Dedifferentiated amniotic fluid mesenchymal stem cell (primary cell): ENCODE data around the gene NNMT.

Experiments
- DNase-seq: peaks from one replicate; pipeline ENCODE4 v3.0.0-alpha.2; 2016; ENCODE audit errors: extremely low spot score

Gene NNMT

DNA sequence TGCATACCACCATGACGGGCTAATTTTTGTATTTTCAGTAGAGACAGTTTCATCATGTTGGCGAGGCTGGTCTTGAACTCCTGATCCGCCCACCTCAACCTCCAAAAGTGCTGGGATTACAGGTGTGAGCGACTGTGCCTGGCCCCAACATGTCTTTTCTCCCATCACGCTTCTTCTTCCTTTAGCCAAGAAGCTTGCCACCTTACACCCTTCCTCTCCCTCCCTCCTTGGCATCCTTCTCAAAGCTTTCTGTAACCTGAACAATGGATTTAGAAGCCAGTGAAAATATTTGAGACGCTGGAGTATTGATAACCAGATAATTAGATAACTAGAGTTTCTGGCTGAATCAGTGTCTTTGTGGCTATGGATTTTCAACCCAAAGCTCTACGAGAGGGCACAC lies 11.3 kb upstream of the NNMT start:
- no peak for DNase-seq

DNA sequence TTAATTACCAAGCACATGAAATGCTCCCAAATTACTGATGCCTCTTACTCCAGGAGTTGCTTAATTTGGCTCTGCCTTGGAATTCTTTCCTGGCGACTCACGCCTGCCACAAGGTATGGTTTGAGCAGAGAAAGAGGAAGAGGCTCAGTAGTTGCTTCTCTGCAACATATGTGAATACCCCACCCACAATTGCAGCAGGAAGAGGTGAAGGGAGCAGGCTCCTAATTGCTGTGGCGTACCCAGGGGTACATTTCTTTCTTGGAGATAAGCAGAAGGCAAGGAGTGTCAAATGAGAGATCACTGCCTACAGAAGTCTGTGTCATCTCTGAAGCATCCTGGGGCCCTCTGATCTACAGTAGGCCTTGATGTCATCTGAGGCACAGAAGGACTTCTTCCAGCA lies 10.6 kb upstream of the NNMT start:
- no peak for DNase-seq

DNA sequence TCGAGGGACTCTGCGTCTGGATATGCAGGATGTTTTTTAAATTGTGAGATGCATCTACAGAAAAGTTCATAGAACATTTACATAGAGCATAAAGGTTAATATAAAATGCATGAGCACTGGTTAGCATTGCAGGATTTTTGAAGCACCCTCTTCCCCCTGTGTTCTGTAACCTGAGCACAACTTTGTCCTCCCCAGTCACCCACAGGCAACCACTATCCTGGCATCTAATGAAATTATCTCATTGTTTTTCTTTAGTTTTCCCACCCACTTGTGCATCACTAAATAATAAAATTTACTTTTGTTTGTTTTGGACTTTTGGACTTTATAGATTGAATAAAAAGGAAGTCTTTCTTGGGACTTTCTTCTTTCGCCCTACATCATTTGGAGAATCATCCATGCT lies 10.0 kb upstream of the NNMT start:
- DNase-seq = no peak

DNA sequence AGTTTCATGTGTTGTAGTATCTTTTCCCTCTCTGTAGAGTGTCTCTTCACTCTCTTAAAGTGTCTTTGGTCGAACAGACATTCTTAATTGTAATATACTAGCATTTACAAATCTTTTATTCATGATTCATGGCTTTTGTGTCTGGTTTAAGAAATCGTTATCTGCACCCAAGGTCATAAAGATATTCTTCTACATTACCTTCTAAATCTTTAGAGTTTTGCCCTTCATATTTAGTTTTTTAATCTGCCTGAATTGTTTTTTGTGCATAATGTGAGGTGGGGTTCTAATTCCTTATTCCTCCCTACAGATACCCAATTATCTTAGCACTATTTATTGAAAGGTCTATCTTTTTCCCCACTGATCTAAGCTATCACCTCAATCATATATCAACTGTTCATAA lies 9.0 kb upstream of the NNMT start:
- no peak for DNase-seq

DNA sequence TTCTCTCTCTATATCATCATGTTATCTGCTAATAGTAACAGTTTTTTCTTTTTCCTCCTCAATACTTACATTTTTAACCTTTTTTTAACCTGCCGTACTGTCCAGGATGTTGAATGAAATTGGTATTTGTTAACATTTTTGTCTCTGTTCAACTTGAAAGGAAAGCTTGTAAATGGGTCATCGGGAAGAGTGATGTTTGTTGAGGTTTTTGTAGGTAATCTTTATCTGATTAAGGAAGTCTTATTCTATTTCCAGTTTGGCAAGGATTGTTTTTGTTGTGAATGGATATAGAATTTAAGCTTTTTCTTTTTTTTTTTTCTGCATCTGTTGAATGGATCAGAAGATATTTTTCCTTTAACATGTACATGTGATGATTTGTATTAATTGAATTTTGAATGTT lies 8.1 kb upstream of the NNMT start:
- no peak for DNase-seq

DNA sequence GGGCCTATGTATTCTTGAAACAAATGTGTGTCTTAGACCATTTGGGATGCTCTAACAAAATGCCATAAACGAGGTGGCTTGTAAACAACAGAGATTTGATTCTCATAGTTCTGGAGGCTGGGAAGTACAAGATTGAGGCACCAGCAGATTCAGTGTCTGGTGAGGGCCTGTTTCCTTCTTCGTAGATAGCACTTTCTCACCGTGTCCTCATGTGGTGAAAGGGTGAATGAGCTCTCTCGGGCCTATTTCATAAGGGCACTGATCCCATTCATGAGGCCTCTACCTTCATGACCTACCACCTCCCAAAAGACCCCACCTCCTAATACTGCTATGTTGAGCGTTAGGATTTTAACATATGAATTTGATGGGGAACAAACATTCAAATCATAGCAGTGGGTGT lies 6.4 kb upstream of the NNMT start:
- DNase-seq = no peak

DNA sequence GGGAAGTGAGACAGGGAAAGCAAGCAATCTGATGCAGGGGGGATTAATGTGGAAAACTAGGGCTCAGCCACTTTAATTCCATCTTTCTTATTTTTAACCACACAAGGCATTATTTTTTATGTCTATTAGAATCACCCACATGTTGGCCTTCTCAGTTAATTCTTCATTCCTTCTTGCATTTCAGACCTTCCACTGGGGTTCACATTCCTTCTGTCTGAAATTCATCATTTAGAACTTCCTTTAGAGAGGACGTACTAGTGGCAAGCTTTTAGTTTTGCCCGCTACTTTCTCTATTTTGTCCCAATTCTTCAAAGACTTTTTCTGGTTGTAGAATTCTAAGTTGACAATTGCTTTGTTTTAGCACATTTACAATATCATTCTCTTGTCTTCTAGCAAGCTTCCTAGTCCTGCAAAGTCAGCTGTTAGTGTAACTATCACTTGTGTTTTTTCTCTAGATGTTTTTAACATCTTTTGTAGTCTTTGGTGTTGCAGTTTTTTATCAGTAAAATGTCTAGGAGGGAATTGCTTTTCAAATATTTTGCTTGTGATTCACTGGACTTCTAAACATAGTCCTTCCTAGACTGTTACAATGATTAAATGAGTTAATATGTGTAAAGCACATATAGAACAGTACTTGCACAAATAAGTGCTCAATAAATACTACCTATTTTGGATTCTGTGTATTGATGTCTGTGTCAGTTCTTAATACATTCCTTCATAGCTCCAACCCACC lies 5.5 kb upstream of the NNMT start:
- DNase-seq = no peak

DNA sequence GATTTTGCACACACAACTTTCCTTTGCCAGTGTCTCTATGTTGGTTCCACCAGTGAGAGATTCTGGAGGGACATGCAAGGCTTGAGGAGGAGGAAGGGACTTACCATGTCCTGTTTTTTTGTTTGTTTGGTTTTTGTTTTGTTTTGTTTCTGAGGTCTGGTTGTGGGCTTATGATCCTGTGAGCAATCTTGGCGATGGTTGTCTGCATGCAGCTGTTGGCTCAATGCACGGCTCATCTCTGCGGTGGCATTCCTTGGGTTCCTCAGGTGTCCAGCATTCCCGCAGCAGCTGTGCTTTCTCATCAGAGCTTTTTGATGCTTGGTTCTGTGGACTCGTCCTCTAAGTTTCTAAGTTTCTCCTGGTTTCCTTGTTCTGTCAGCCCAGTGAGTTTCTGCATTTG lies 4.8 kb upstream of the NNMT start:
- DNase-seq = no peak

DNA sequence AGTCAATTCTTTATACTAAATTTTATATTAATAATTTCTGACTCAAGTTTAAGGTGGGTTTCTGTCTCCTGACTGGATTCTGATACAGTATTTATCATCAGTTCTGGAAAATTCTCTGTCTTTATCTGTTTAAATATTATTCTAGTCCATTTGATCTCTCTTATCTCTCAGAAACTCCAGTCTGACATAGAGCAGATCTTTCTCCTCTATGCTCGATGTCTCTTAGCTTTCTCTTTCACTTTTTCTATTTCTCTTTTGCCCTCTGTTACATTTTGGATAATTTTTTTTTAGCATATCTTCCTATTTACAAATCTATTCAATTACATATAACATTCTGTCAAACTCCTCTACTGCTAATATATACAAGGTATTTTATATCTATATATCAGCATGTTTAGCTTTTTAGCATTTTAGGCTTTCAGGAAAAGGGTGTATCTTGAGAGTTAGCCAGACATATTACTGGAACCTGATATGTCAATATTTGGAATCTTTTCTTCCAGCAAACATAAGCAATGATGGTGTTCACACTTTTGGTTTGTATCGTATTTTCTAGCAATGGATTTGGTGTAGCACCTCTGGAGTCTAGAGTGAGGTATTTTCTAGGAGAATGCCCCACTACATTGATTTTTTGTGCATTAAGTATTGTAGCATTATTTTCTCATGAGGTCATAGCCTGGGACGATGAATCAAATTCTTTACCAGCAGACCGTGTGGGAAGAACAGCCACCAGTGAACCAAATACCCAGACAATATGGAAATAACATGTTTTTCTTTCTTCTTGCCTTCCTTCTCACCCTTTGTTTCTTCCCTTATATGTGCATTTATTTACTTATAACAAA lies 4.1 kb upstream of the NNMT start:
- DNase-seq = peak; percentile 74

DNA sequence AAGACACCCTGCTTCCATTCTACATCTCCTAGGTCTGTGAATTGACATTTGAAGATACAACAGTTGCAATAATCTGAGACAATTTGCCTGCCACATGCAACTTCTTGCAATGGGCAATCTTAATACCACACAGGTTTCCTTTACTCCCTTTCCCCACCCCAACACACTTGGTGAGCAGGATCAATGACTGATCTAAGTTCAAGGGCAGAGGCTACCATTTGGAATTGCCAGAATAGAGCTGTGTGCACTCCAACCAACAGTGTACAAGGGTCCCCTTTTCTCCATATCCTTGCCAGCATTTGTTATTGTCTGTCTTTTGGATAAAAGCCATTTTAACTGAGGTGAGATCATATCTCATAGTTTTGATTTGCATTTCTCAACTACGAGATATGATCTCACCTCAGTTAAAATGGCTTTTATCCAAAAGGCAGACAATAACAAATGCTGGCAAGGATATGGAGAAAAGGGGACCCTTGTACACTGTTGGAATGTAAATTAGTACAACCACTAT lies 2.9 kb upstream of the NNMT start:
- no peak for DNase-seq

DNA sequence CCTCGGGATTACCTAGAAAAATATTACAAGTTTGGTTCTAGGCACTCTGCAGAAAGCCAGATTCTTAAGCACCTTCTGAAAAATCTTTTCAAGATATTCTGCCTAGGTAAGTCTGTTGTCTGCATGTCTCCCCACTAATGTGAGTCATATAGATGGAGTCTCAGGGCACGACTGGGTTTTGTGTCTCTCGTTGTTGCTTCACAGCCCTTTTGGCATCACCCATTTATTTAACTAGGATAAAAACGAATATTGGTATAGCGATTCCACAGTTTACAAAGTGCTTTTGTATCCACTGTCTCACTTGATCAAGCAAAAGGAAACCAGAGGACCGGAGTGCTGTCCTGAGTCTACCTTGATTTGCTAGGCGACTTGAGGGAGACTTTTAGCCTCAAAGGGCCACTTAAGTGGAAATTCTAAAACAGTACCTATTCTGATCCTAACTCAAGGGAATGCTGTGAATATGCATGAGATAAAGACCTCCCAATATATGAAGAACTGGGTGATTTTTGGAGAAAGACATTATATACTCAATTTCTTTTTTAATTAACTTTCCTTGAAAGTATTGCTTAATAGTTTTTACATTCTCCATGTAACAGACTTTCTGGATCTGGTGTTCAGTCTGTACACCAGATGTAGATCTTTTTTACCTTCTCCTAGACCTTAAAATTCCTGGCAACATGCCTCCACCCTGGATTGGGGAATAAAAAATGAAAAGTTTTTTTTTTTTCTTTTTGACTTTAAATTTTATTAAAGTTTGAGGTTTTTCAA lies 590 bp downstream of the NNMT start:
- no peak for DNase-seq

DNA sequence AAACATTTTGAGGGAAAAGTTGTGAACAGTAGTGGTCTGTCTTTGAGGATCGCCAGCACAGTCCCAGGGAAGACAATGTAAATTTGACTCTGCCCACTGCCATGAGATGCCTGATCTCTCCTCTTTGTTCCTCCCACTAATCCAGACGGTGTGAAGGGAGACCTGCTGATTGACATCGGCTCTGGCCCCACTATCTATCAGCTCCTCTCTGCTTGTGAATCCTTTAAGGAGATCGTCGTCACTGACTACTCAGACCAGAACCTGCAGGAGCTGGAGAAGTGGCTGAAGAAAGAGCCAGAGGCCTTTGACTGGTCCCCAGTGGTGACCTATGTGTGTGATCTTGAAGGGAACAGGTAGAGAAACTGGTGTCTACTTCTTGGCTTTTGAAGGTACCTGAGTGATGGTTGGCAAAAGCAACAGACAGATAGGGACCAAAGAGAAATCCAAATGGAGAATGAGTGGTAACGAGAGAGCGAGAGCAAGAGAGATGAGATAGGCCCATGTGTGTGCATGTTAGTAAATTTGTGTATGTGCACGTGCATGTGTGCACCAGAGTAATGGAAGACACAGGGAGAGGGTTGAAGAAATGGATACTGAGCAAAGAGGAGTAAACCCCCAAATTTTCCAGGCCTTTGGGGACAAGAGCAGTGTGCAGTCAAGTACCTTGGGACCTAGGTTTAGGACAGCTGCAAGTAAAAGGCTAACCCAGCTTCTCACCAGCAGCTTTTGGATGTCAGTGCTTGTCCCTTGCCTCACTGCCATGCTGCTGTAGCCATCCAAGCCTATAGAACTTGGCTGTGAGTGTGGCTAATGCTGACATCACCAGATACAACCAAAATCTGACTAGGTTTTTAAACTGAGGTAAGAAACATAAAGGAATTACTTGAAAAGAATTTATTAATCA lies 1.9 kb downstream of the NNMT start:
- no peak for DNase-seq

DNA sequence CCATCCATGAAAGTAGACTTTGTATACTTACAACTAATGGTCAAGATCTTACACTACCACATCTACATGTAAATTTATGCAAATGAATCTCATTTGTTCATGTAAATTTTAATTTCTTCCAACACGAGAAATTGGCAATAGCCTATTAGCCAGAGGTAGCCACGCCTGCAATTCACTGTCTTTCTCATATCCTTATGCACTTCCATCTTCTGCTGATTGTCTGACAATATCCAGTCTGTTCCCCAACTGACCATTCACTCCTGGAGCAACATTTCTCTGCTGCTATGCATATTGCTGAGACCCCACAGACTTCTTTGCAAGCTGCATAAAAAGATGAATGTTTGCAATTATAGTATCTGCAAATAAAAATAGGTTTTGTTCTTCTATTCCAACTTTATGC lies 2.5 kb downstream of the NNMT start:
- DNase-seq = no peak

DNA sequence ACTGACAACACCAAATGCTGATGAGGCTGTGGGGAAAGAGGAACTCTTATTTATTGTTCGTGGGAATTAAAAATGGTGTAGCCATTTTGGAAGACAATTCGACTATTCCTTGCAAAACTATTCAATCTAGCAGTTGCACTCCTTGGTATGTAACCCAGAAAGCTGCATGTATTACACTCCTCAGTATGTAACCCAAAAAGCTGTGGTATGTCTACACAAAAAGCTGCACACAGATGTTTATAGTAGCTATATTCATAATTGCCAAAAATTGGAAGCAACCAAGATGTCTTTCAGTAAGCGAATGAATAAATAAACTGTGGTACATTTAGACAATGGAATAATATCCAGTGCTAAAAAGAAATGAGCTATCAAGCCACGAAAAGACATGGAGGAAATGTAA lies 4.9 kb downstream of the NNMT start:
- DNase-seq = no peak

DNA sequence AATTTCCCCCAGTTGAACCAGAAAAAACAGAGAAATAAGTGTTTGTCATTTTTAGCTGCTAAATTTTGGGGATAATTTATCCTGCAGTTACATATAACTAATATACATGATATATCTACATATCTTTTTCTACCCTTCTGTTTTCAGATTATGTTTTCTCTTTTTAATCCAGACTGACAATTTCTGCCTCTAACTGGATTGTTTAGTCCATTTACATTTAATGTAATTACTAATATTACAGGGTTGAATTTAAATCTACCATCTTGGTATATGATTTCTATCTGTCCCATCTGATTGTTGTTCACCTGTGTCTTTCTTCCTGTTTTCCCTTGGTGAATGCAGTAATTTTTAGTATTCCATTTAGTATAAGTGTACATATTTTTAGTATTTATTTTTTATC lies 5.7 kb downstream of the NNMT start:
- DNase-seq = no peak

DNA sequence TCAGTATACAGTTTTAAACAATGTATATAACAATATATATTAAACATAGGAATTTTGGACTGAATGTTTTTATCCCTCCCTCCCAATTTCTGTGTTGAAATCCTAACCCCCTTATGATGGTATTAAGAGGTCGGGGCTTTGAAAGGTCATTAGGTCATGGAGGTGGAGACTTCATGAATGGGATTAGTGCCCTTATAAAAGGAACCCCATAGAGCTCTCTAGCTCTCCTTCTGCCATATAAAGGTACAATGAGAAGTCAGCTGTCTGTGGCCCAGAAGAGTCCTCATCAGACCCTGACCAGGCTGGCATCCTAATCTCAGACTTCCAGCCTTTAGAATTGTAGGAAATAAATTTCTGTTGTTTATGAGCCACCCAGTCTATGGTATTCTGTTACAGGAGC lies 6.5 kb downstream of the NNMT start:
- DNase-seq = no peak

DNA sequence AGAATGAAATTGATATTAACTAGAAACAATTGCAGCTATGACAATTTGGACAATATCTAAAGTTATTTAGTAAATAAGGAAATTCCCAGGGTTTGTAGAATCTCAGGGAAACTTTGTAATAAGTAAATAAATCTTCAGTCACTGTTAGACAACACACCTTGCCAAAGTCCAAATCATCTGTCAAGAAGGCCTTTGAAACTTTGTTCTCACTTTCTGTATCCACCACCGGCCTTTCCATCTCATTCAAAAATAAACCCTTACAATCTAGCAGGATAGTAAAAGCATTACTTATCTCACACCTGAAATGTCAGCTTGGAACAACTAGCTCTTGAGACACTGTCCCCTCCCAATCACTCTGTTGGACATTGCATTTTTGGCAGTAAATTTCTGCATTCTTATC lies 7.9 kb downstream of the NNMT start:
- DNase-seq = no peak

DNA sequence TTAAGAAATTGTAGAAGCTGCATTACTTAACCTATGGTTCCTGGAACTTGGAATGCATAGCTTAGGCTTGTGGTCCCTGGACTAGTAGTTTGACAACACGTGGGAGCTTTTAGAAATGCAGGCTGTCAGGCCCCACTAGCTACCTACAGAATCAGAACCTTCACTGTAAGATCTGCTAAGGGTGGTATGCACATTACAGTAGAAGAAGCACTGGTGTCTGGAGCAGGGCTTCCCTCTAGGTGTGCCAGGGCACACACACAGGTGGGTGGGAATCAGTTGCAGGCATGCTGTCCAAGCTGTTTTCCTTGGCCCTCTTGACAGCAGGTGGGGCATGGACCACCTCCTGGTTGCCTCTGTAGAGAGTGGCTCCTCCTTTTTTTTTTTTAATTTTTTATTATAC lies 8.8 kb downstream of the NNMT start:
- no peak for DNase-seq

DNA sequence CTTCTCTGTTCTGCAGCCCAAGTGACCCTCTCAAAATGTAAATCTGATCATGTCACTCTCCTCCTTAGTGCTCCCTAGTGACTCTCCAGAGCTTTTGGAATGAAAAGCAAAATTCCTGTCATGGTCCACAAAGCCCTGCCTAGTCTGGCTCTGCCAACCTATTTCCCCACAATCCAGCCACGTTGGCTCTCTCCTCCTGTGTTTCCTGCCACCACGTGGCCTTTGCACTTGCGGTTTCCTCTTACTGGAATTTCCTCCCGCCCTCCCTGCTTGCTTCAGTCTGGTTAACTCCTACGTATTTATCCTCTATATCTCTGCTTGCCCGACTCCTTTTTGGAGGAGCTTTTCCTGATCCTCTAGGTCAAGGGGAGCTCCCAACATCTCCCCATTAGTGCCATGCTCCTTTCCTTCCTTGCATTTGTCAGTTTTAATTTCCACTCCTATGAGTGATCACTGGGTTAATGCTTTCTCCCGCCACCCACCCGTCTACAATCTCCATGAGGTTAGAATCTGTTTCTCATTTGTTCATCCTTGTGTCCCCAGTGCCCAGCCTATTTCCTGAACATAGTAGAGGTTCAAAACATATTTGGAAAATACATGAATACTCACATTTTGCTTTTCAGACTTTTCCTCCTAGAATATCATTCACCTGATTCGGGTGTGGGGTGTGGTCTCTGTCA lies 11.5 kb downstream of the NNMT start:
- DNase-seq = peak; percentile 89

DNA sequence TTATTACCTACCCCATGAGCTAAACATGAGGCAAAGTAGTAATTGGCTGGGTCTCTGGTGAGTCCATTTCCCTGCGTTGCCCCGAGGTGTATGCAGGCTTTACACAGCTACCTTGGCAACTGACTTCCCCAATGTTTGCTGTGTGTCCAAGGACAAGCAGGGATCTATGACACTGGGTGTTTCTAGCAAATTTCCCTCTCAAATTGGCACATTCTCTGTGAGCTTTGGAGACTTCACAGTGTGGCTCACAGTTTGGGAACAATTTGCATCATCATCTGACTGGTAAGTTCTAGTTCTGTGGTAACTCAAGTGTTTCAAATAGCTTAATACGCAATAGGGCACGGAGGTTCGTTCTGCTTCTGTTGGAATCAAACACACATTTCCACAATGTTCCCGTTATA lies 12.5 kb downstream of the NNMT start:
- DNase-seq = no peak

DNA sequence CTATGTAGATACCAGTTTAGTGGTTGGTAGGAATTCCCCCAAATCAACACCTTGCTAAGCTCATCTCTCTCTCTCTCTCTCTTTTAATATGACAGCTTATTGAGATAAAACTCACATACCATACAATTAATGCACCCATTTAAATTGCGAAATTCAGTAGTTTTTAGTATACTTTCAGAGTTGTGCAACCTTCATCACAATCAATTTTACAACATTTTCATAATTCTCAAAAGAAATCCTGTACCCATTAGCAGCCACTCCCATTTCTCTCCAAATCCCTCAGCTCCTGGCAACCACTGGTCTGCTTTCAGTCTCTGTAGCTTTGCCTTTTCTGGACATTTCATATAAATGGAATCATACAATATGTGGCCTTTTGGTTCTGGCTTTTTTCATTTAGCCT lies 13.3 kb downstream of the NNMT start:
- DNase-seq = no peak
